GM18499 (cell line): ENCODE data around the gene ZNF593OS.

ENCODE experiments used
- ATAC-seq: cut with Tn5 transposase; IDR thresholded peaks from one replicate; pipeline ENCODE4 v1.9.1; 2021; ENCODE audit warnings: moderate number of reproducible peaks; ENCODE audit not compliant: insufficient read depth, unreplicated experiment

ZNF593OS gene

GRCh38 chr1:26171084-26172072, at the start of gene ZNF593OS:
Gene ZNF593OS (minus strand): TSS chr1:26171832. CDS start chr1:26171661, 171 bp downstream.
- ATAC-seq: no peak

- ATAC-seq: no peak
Observed at GRCh38 chr1:26221094-26221493, 49.5 kb upstream of the ZNF593OS start.

- no peak for ATAC-seq
Observed at GRCh38 chr1:26220199-26220912, 48.7 kb upstream of the ZNF593OS start.

GRCh38 chr1:26218906-26219494, 47.4 kb upstream of the ZNF593OS start:
- no peak for ATAC-seq

GRCh38 chr1:26215246-26215645, 43.6 kb upstream of the ZNF593OS start:
- no peak for ATAC-seq

- no peak for ATAC-seq
Observed at GRCh38 chr1:26213335-26213905, 41.8 kb upstream of the ZNF593OS start.

- no peak for ATAC-seq
Observed at GRCh38 chr1:26212726-26213125, 41.1 kb upstream of the ZNF593OS start.

- no peak for ATAC-seq
Observed at GRCh38 chr1:26210147-26210870, 38.7 kb upstream of the ZNF593OS start.

- no peak for ATAC-seq
Observed at GRCh38 chr1:26203642-26204318, 32.1 kb upstream of the ZNF593OS start.

- no peak for ATAC-seq
Observed at GRCh38 chr1:26200413-26200812, 28.8 kb upstream of the ZNF593OS start.

- ATAC-seq: no peak
Observed at GRCh38 chr1:26197813-26198212, 26.2 kb upstream of the ZNF593OS start.

GRCh38 chr1:26197301-26197700, 25.7 kb upstream of the ZNF593OS start:
- no peak for ATAC-seq

GRCh38 chr1:26195805-26196204, 24.2 kb upstream of the ZNF593OS start:
- no peak for ATAC-seq

- ATAC-seq: no peak
Observed at GRCh38 chr1:26191739-26192138, 20.1 kb upstream of the ZNF593OS start.

GRCh38 chr1:26190373-26190987, 18.8 kb upstream of the ZNF593OS start, which contains the start of gene CATSPER4:
Gene CATSPER4 (plus strand): TSS chr1:26190602. CDS start chr1:26190628, 26 bp downstream.
- ATAC-seq: no peak

- ATAC-seq: no peak
Observed at GRCh38 chr1:26189751-26190275, 18.2 kb upstream of the ZNF593OS start.

- no peak for ATAC-seq
Observed at GRCh38 chr1:26189331-26189730, 17.7 kb upstream of the ZNF593OS start.

GRCh38 chr1:26188477-26188876, 16.8 kb upstream of the ZNF593OS start:
- ATAC-seq: no peak

- no peak for ATAC-seq
Observed at GRCh38 chr1:26187882-26188281, 16.2 kb upstream of the ZNF593OS start.
